NCI-H82 treated with DMSO at 0.1 percent for 48 hours (cell line): ENCODE measurements around the gene TXNRD2.
A peak's percentile ranks its signal among the peaks of the same experiment; 100 is the strongest.

Experiments
- DNase-seq: peaks from one replicate; lab custom pipeline; 2025; ENCODE audit not compliant: unreplicated experiment; lab: John Stamatoyannopoulos, UW

Gene TXNRD2

GRCh38 chr22:19967850-19968449 lies 26.3 kb upstream of the TXNRD2 start:
- no peak for DNase-seq

DNA sequence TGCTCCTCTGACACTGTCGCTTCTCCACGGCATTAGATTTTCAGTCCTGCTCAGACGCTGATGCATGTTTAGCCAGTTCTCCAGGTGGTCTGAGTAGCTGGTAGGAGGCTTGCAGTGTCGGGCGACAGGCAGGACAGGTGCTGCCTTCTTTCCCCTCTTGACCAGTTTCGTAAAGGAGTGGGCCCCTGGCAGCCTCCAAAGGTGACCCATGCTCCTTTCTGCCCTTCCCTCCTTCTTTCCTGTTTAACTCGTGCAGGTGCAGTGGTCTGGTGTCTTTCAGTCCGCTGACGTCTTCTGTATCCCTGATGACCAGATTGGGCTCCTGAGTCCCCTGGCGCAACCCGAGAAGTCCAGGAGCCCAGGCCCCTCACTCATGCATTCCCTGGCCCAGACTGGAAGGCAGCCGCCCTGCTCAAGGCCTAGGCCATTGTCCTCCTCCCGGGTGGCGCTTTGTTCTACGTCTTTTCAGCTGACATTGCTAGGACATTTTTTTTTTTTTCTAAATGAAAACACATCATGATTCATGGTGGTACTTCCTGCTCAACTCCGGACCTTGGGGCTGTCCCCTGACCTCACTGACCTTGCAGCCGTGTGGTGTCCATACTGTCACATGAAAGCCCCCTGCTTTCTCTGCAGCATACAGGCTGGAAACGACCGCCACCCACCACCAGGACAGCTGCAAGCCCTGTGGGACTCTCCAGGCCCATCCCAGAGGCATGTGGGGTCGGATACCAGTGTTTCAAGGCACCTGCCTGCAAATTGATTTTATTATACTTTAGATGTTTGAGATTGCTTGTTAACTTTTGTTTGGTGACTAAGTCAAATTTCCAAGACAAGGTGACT lies 25.5 kb upstream of the TXNRD2 start:
- no peak for DNase-seq

GRCh38 chr22:19965771-19966709 lies 24.4 kb upstream of the TXNRD2 start:
- no peak for DNase-seq

DNA sequence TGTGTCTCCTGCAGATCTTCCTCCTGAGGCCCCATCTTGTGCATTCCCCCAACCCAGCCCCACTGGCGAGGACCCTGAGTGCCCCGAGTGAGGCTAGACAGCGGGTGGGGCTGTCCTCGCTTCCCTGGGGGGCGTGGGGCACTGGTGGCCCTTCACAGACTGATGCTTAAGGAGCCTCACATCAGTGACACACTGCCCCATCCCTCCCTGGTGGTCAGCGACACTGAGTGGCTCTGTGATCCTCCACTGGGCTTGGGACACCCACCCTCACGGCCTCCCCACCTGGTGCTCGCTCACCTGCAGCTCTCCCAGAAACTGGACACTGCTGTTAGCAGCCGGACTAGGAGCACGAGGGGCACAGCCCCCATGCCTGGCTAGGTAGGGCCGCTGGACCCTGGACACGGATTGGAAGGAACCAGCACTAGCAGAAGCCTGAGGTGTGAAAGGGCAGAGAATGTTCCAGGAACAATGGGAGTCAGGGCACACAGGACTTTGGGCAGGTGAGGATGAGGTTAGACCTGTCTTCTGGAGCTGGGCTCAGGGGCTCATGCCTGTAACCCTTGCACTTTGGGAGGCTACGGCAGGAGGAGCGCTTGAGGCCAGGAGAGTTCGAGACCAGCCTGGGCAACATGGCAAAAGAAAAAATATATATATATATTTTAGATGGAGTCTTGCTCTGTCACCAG lies 23.2 kb upstream of the TXNRD2 start:
- DNase-seq = no peak

DNA sequence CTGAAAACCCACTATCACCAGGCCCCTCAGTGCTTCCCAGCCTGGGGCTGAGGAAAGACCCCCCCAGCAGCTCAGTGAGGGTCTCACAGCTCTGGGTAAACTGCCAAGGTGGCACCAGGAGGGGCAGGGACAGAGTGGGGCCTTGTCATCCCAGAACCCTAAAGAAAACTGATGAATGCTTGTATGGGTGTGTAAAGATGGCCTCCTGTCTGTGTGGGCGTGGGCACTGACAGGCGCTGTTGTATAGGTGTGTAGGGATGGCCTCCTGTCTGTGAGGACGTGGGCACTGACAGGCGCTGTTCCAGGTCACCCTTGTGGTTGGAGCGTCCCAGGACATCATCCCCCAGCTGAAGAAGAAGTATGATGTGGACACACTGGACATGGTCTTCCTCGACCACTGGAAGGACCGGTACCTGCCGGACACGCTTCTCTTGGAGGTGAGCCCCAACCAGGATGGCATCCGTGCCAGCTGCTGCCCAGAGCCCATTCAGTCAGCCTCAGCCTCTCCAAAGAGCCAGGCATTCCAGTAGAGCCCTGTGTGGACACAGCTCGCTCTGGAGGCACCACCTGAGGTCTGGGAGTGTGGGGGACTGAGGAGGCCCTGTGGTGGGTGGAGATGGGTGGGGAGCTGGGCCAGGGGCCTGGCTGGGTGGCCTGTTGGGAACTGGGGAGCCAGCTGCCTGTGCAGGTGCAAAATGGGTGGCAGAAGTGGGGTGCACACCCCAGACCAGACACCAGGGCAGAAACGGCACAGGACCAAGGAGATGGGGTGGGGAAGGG lies 22.4 kb upstream of the TXNRD2 start:
- DNase-seq = no peak

- no peak for DNase-seq
These were observed 21.5 kb upstream of the TXNRD2 start for GRCh38 chr22:19962909-19963806.

DNA sequence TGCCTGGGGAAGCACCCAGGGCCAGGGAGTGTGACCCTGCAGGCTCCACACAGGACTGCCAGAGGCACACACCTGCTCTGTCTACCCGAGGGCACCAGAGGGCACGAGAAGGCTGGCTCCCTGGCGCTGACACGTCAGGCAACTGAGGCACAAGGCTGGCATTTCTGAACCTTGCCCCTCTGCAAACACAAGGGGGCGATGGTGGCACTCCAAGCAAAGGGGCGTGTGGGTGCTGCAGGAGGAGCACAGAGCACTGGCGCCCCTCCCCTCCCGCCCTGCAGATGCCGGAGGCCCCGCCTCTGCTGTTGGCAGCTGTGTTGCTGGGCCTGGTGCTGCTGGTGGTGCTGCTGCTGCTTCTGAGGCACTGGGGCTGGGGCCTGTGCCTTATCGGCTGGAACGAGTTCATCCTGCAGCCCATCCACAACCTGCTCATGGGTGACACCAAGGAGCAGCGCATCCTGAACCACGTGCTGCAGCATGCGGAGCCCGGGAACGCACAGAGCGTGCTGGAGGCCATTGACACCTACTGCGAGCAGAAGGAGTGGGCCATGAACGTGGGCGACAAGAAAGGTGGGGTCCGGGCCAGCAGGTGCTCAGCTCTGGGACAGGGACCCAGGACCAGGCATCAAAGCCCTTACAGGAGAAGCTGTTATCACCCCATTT lies 20.8 kb upstream of the TXNRD2 start:
- DNase-seq = peak; percentile 19

- DNase-seq = no peak
These were observed 20.2 kb upstream of the TXNRD2 start for GRCh38 chr22:19961868-19962245.

DNA sequence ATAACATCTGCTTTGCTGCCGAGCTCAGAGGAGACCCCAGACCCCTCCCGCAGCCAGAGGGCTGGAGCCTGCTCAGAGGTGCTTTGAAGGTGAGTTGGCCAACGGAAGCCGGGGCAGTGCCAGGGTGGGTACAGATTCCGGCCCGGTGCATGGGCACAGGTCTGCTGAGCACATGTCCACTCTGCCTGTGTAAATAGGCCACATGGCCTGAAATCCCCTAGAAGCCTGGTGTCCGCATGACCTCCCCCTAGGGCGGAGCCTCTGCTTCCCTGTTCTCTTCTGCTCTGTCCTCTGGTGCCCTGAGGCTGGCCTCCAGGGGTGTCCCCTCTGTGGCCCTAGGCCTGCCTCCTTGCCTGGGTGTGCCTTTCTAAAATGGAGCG lies 19.6 kb upstream of the TXNRD2 start:
- no peak for DNase-seq

DNA sequence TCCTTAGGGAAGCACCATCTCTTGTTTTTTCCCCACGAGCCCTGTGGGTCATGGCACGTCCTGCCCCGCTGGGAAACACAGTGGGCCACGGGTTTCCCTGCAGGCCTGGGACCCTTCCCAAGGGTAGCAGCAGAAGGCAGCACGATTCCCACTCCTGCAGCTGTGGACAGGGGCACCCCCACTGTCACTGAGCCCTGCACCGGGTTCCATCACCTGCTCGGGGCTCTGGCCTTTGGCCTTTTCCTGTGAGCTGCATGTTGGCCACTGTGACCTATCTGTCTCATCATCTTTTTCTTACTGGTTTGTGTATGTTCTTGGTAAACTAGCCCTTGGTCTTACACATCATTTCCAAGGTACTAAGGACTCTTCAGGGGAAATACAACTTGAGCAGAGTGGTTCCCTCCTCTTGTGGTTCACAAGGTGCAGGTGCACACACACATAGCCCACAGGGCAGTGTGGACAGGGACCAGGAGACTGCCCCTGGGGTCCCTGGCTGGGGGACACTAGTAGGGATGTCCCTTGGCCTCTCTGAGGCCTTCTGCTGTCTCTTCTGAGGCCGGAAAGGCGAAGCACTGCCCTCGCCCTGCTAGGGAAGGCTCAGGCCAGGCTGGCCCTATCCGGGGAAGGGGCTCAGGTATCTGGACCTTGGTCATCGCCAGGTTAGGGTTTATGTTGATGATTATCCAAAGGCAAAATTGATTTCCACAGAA lies 19.0 kb upstream of the TXNRD2 start:
- no peak for DNase-seq

DNA sequence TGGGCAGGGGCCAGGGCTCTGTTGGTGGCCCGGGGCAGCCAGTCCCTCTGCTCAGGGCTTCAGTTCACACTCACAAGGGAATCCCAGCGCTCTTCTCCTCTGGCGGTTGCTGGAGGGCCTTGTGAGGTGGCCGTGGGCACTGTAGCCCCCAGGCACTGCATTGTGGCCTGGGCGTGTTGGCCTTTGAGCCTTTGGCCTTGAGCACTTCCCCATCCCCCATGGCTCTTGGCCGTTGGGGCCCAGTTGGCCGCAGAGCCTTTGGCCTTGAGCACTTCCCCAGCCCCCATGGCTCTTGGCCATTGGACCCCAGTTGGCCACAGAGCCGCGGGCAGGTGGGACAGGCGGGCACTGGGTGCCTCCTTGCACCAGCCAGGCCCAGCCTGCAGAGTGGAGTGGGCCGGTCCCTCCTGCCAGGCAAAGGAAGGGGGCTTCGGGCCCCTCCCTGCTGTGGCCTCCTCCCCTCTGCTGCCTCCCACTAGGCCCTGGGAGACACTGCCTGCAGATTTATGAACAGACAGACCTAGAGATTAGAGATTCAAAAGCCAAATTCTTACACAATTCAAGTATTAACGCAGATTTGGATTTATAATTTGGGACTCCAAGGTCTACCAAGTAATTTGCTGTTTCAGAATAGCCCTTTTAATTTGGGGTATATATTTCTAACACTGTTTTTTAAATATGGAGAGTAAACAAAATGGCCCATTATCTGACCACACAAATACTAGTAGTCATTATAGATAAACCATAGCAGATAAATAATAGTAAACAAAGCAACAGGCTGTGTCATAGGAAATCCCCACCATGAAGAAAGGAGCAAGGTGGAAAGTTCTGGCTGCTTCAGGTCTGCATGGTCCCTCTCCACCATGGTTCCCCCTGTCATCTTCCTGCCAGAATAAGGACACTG lies 18.2 kb upstream of the TXNRD2 start:
- no peak for DNase-seq

GRCh38 chr22:19959043-19959586 lies 17.5 kb upstream of the TXNRD2 start:
- no peak for DNase-seq

GRCh38 chr22:19958083-19959042 lies 16.7 kb upstream of the TXNRD2 start:
- DNase-seq = no peak

GRCh38 chr22:19957445-19957844 lies 15.8 kb upstream of the TXNRD2 start:
- no peak for DNase-seq

DNA sequence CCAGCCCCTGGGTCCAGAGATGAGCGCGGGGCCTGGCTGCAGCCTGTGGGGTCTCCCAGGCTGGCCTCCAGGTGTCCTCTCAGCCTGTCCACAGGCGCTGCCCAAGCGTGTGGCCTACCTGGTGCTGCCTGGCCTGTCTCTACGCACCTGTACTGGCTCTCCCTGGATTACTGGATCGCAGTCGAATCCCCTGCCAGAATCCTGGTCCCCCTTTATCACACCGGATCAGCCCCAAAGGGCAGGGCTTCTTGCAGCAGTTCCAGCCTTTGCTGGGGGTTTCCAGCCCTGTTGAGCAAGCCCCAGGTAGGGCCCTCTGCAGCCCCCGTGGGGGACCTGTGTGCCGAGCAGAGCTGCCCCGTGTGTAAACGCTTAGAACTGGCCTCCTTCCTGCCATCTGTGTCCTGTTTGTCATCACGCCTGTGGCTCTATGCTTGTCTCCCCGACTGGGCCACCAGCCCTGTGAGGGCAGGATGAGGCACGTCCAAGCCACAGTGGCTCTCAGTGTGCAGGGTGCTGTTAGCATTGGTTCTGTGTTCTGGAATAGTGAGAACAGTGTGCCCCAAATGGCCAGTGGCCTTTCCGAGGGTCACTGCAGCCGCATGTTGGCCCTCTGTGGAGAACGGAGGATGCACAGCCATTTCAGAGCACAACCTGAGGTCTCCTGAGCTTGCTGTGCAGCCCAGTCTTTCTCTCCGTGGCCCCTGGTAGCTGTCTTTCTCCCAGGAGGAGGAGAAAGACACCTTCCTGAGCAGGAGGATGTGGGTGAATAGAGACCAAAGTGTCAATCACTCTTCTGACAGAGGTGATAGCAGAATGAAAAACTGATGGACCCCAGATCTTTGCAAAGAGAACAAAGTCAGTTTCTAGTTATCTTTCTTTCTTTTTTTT lies 13.9 kb upstream of the TXNRD2 start:
- no peak for DNase-seq
